Astrocyte of the spinal cord (primary cell): ENCODE measurements around the gene FN3K.
A peak's percentile ranks its signal among the peaks of the same experiment; 100 is the strongest.

Experiments
- DNase-seq: peaks from one replicate; pipeline ENCODE4 v3.0.0; 2011; ENCODE audit warnings: low read depth, low spot score
- H3K4me3 ChIP-seq: 2 replicates; pipeline ENCODE4 v1.5.1; 2011; ENCODE audit warnings: low read depth, mild to moderate bottlenecking, low read length, moderate library complexity
- in situ Hi-C: cut with HindIII; loops from 2 replicates; pipeline ENCODE4 v1.10.0; 2017; ENCODE audit warnings: low sequenced_read_pairs
- TF ChIP-seq, protein P1 (sequence below): IDR thresholded peaks from 2 replicates; pipeline ENCODE4 v1.5.1; 2012; ENCODE audit warnings: low read depth, mild to moderate bottlenecking, low read length, inconsistent platforms

The FN3K gene

GRCh38 chr17:82734987-82735866 lies at the start of gene FN3K:
FN3K (plus strand) TSS chr17:82735615; CDS start chr17:82735637, 22 bp downstream.
- DNase-seq: peak; percentile 70
- in situ Hi-C loops: no loop called here

DNA sequence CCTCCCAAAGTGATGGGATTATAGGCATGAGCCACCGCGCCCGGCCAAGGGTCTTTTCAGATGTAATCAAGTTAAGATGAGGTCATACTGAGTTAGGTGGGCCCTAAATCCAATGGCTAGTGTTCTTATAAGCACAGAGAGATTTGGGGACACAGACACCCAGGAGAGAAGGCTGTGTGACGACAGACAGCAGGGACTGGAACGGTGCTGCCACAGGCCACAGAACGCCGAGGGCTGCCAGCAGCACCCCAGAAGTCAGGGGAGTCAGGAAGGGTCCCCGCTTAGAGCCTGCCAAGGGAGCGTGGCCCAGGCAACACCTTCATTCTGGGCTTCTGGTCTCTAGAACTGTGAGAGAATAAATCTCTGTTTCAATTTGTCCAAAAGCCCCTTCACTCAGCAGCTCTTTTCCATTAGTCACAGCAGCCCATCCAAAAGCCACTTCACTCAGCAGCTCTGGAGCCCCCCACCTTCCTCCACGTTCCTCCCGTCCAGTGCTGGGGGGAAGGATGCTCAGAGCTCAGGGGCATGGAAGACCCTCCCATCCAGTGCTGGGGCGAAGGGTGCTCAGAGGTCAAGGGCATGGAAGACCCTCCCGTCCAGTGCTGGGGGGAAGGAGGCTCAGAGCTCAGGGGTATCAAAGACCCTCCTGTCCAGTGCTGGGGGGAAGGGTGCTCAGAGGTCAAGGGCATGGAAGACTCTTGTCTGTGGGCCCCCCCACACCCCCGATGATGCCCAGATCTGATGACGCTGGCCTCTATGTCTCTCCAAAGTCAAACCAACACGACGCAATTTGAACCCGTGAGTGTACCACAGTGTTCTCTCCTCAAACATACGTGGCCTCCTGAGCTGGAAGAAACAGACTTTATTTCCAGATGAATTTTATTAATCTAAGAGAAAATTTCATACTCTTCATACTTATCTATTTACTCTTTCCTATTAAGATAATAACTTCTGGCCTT lies 48.8 kb upstream of the FN3K start:
- TF ChIP-seq, protein P1, sequence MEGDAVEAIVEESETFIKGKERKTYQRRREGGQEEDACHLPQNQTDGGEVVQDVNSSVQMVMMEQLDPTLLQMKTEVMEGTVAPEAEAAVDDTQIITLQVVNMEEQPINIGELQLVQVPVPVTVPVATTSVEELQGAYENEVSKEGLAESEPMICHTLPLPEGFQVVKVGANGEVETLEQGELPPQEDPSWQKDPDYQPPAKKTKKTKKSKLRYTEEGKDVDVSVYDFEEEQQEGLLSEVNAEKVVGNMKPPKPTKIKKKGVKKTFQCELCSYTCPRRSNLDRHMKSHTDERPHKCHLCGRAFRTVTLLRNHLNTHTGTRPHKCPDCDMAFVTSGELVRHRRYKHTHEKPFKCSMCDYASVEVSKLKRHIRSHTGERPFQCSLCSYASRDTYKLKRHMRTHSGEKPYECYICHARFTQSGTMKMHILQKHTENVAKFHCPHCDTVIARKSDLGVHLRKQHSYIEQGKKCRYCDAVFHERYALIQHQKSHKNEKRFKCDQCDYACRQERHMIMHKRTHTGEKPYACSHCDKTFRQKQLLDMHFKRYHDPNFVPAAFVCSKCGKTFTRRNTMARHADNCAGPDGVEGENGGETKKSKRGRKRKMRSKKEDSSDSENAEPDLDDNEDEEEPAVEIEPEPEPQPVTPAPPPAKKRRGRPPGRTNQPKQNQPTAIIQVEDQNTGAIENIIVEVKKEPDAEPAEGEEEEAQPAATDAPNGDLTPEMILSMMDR: no peak
- in situ Hi-C loops: no loop called here
- no peak overlapping the region for H3K4me3 ChIP-seq
- DNase-seq: no peak

More at GRCh38 chr17:82734987-82735866, at the start of gene FN3K:
- H3K4me3 ChIP-seq: peak within 1 kb of the TSS; percentile 46
- TF ChIP-seq, protein P1: no peak

- H3K4me3 ChIP-seq: no peak overlapping the region
- TF ChIP-seq, protein P1: no peak
- in situ Hi-C loops: no loop called here
- DNase-seq: no peak
Observed at GRCh38 chr17:82687375-82687861, 48.0 kb upstream of the FN3K start.

GRCh38 chr17:82687871-82688270 lies 47.5 kb upstream of the FN3K start:
- H3K4me3 ChIP-seq: no peak overlapping the region
- TF ChIP-seq, protein P1: no peak
- no peak for DNase-seq
- in situ Hi-C loops: no loop called here

- no peak for DNase-seq
- H3K4me3 ChIP-seq: no peak overlapping the region
- TF ChIP-seq, protein P1: no peak
- in situ Hi-C loops: no loop called here
Observed at GRCh38 chr17:82689077-82689476, 46.3 kb upstream of the FN3K start.

GRCh38 chr17:82690786-82691489 lies 44.5 kb upstream of the FN3K start:
- TF ChIP-seq, protein P1: no peak
- in situ Hi-C loops: no loop called here
- no peak overlapping the region for H3K4me3 ChIP-seq
- no peak for DNase-seq
